ENCODE measurements around the gene GABPB2. TPM values are rescaled to one million over a fixed set of nuclear protein-coding genes. Genes with fewer than 3 reads are reported as not detected.
A peak's percentile ranks its signal among the peaks of the same experiment; 100 is the strongest.

The GABPB2 gene
- total RNA-seq, 1 donor from 2014 or later: 12.4 TPM

DNA sequence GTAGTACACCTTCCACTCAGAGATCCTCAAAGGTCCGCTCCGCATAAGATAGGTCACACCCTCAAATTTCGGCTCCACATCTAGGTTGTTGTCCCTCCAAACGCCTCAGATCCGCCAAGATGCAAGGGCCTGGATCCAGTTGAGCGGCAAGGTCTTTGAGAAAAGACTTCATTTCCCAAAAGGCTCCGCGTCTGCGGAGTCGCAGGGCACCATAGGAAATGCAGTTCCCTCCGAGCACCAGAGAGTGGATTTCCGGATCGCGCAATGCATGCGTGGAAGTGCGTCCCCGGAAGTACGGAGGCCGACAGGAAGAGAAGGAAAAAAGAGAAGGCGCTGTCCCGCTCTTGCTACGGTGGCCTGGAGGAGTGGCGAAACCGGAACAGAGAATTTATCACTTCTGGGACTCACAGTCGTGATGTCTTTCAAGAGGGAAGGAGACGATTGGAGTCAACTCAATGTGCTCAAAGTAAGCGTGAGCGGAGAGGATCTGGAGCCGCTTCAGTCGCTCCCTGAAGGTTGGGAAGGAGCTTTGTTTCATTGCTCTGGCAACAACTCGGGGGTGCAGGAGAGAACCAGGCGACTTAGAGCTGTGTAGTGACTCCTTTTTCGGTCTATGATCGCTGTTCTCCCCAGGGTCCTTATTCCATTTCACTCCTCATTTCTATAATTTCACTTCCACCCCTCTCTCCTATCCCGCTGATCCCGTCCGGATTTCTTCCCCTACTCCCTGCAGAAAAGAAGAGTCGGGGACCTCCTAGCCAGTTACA is 95.4 kb downstream of the GABPB2 start, which contains the start of the genes LYSMD1 and SCNM1:
Gene LYSMD1 (minus strand): TSS at position 165 of the 767 bp plus-strand sequence. CDS start 644 bp downstream, outside the sequence.
Gene SCNM1 (plus strand): TSS at position 407 of the 767 bp plus-strand sequence. CDS start 9 bp downstream, at position 416.
- H3K4me3 Mint-ChIP-seq (ENCODE audit: low read depth): peak within 1 kb of the TSS; percentile 97
- H3K27me3 Mint-ChIP-seq: no peaks in the 10 kb centered on the region
- TF ChIP-seq, protein P1, sequence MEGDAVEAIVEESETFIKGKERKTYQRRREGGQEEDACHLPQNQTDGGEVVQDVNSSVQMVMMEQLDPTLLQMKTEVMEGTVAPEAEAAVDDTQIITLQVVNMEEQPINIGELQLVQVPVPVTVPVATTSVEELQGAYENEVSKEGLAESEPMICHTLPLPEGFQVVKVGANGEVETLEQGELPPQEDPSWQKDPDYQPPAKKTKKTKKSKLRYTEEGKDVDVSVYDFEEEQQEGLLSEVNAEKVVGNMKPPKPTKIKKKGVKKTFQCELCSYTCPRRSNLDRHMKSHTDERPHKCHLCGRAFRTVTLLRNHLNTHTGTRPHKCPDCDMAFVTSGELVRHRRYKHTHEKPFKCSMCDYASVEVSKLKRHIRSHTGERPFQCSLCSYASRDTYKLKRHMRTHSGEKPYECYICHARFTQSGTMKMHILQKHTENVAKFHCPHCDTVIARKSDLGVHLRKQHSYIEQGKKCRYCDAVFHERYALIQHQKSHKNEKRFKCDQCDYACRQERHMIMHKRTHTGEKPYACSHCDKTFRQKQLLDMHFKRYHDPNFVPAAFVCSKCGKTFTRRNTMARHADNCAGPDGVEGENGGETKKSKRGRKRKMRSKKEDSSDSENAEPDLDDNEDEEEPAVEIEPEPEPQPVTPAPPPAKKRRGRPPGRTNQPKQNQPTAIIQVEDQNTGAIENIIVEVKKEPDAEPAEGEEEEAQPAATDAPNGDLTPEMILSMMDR (IDR thresholded peaks at IDR 0.05; ENCODE audit: unreplicated experiment): no peak
- peaks cover 24% of the 10 kb centered on the region for H3K4me1 Mint-ChIP-seq (ENCODE audit: low read depth)
- peaks cover 16% of the 10 kb centered on the region for H3K36me3 Mint-ChIP-seq (ENCODE audit: insufficient read depth)
- peak; percentile 81 for DNase-seq (ENCODE audit: low spot score, unreplicated experiment)
- no peaks in the 10 kb centered on the region for H3K9me3 Mint-ChIP-seq (ENCODE audit: low read depth)
- peak within 1 kb of the TSS; percentile 93 for H3K27ac Mint-ChIP-seq

DNA sequence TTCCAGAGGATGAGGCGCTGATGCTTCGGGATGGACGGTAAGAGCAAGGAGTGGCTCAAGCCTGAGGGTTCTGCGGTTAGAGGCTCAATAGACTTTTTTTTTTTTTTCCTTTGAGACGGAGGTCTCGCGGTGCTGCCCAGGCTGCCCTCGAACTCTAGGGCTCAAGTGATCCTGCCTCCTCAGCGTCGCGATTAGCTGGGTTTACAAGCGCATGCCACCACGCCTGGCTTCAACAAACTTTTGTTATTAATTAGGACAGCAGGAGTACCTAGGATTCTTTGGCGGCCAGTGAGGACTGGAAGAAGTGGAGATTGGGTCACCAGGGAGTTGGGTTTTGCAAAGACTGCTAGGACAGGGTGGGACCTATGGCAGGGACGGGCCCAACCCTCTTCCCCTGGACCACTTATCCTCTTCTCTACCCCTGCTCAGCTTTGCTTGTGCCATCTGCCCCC is 96.0 kb downstream of the GABPB2 start:
- peaks cover 24% of the 10 kb centered on the region for H3K4me1 Mint-ChIP-seq (ENCODE audit: low read depth)
- H3K36me3 Mint-ChIP-seq (ENCODE audit: insufficient read depth): peaks cover 14% of the 10 kb centered on the region
- H3K27me3 Mint-ChIP-seq: no peaks in the 10 kb centered on the region
- no peaks in the 10 kb centered on the region for H3K9me3 Mint-ChIP-seq (ENCODE audit: low read depth)
- H3K4me3 Mint-ChIP-seq (ENCODE audit: low read depth): peak overlapping the region; percentile 97
- peak overlapping the region; percentile 93 for H3K27ac Mint-ChIP-seq
- DNase-seq (ENCODE audit: low spot score, unreplicated experiment): no peak
- TF ChIP-seq, protein P1 (IDR thresholded peaks at IDR 0.05; ENCODE audit: unreplicated experiment): no peak

DNA sequence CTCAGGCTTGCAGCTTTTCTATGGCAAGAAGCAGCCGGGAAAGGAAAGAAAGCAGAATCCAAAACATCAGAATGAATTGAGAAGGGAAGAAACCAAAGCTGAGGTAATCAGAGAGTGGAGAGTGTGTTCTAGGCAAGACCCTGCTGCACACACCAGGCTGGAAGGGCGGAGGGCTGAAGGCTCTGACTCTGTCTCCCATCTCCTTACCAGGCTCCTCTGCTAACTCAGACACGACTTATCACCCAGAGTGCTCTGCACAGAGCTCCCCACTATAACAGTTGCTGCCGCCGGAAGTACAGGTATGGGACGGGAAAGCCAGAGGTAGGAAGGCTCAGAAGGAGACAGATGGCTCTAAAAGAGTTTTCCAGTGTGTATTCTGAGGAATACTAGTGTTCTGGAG is 96.6 kb downstream of the GABPB2 start:
- Mint-ChIP-seq H3K27ac (peak overlapping the region; percentile 93), H3K4me1 (ENCODE audit: low read depth) (peaks cover 24% of the 10 kb centered on the region), H3K9me3 (ENCODE audit: low read depth) (no peaks in the 10 kb centered on the region), H3K36me3 (ENCODE audit: insufficient read depth) (peaks cover 11% of the 10 kb centered on the region), H3K27me3 (no peaks in the 10 kb centered on the region), H3K4me3 (ENCODE audit: low read depth) (peak overlapping the region; percentile 97)
- TF ChIP-seq, protein P1 (IDR thresholded peaks at IDR 0.05; ENCODE audit: unreplicated experiment): no peak
- no peak for DNase-seq (ENCODE audit: low spot score, unreplicated experiment)

DNA sequence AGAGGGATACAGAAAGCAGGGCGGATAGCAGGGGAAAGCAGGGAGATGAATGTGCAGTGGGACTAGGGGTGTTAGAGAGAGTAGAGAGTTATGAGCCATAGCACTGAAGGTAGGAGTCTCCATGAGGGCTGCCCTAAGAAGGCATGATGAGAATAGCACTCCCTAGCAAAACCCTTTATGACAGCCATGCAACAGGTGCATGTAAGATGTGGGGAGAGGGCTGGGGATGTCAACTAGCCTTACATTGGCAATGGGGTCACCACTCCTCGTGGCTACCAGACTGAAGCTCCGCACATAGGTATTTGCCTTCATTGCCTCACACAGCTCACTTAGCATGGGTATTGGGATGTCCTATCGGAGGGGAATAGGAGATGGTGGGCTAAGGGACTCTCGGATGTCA is 100.6 kb downstream of the GABPB2 start:
- Mint-ChIP-seq H3K4me1 (ENCODE audit: low read depth) (peaks cover 6% of the 10 kb centered on the region), H3K9me3 (ENCODE audit: low read depth) (no peaks in the 10 kb centered on the region), H3K4me3 (ENCODE audit: low read depth) (no peak overlapping the region), H3K27ac (no peak overlapping the region), H3K27me3 (no peaks in the 10 kb centered on the region), H3K36me3 (ENCODE audit: insufficient read depth) (peaks cover 16% of the 10 kb centered on the region)
- TF ChIP-seq, protein P1 (IDR thresholded peaks at IDR 0.05; ENCODE audit: unreplicated experiment): no peak
- no peak for DNase-seq (ENCODE audit: low spot score, unreplicated experiment)

Other genes with a start within 250 kb of the GABPB2 start
- 39.0 and 40.9 TPM in 2 replicates for gene ARNT, start 194.2 kb upstream of the GABPB2 start, total RNA-seq
- not detected in 2 replicates for gene CTXND2, start 183.6 kb upstream of the GABPB2 start, total RNA-seq
- 110 TPM in 2 replicates for gene SETDB1, start 144.4 kb upstream of the GABPB2 start, total RNA-seq
- 187 and 203 TPM in 2 replicates for gene CERS2, start 95.9 kb upstream of the GABPB2 start, total RNA-seq
- gene ANXA9, start 88.5 kb upstream of the GABPB2 start, total RNA-seq: 3.5 TPM in 2 replicates
- gene MINDY1, start 63.9 kb upstream of the GABPB2 start, total RNA-seq: 28.3 and 32.5 TPM in 2 replicates
- gene PRUNE1, start 62.3 kb upstream of the GABPB2 start, total RNA-seq: 23.8 and 24.4 TPM in 2 replicates
- gene BNIPL, start 34.2 kb upstream of the GABPB2 start, total RNA-seq: 0.91 and 0.93 TPM in 2 replicates
- gene C1orf56, start 23.0 kb upstream of the GABPB2 start, total RNA-seq: 4.5 and 7.0 TPM in 2 replicates
- gene CDC42SE1, start 11.1 kb upstream of the GABPB2 start, total RNA-seq: 101 and 105 TPM in 2 replicates
- 29.5 and 30.0 TPM in 2 replicates for gene MLLT11, start 10.4 kb upstream of the GABPB2 start, total RNA-seq
- 31.5 and 34.0 TPM in 2 replicates for gene SEMA6C, start 75.9 kb downstream of the GABPB2 start, total RNA-seq
- not detected in 2 replicates for gene TNFAIP8L2, start 85.9 kb downstream of the GABPB2 start, total RNA-seq
- gene LYSMD1, start 95.1 kb downstream of the GABPB2 start, total RNA-seq: 12.8 and 14.0 TPM in 2 replicates
- gene SCNM1, start 95.4 kb downstream of the GABPB2 start, total RNA-seq: 47.1 and 52.0 TPM in 2 replicates
- 1.5 and 2.0 TPM in 2 replicates for gene TMOD4, start 105.2 kb downstream of the GABPB2 start, total RNA-seq
- gene VPS72, start 119.4 kb downstream of the GABPB2 start, total RNA-seq: 110 and 119 TPM in 2 replicates
- 84.0 and 95.5 TPM in 2 replicates for gene PIP5K1A, start 127.8 kb downstream of the GABPB2 start, total RNA-seq
- gene PSMD4, start 184.0 kb downstream of the GABPB2 start, total RNA-seq: 163 and 177 TPM in 2 replicates
- 43.0 and 45.0 TPM in 2 replicates for gene ZNF687, start 211.5 kb downstream of the GABPB2 start, total RNA-seq